Measurements from ENCODE around the gene ST3GAL3.

ST3GAL3 gene

DNA sequence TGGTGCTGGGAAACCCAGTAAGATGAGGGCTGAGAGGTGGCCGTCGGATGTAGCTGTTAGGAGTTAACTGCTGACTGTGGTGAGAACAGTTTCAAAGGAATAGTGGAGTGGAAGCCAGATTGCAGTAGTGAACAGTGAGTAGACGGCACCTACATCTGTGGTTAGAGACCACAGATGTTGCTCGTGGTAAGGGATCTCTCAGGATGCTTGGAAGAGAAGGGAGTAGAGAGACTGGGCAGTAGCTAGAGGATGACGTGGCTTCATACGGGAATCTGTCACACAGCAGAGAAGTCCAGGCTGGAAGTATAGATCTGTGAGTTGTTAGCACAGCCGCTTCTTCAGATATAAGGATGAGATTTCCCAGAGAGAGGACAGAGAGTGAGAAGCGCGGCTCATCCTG, 218.5 kb downstream of the ST3GAL3 start:
- DNase-seq = no peak

DNA sequence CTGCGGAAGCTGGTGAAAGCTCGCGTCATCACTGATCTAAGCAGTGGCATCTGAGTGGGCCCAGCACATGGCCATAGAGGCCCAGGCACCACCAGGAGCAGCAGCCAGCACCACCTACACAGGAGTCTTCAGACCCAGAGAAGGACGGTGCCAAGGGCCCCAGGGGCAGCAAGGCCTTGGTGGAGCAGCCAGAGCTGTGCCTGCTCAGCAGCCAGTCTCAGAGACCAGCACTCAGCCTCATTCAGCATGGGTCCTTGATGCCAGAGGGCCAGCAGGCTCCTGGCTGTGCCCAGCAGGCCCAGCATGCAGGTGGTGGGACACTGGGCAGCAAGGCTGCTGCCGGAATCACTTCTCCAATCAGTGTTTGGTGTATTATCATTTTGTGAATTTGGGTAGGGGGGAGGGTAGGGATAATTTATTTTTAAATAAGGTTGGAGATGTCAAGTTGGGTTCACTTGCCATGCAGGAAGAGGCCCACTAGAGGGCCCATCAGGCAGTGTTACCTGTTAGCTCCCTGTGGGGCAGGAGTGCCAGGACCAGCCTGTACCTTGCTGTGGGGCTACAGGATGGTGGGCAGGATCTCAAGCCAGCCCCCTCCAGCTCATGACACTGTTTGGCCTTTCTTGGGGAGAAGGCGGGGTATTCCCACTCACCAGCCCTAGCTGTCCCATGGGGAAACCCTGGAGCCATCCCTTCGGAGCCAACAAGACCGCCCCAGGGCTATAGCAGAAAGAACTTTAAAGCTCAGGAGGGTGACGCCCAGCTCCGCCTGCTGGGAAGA, 223.0 kb downstream of the ST3GAL3 start:
- no peak for DNase-seq

DNA sequence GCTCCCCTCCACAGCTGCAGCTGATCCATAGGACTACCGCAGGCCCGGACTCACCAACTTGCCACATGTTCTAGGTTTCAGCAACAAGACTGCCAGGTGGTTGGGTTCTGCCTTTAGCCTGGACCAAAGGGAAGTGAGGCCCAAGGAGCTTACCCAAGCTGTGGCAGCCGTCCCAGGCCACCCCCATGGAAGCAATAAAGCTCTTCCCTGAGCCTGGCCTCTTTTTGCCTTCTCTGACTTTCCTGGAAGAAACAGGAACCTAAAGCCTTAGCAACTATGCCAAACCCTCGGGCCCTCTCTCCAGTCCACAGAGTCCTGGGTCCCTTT, 223.6 kb downstream of the ST3GAL3 start:
- no peak for DNase-seq

DNA sequence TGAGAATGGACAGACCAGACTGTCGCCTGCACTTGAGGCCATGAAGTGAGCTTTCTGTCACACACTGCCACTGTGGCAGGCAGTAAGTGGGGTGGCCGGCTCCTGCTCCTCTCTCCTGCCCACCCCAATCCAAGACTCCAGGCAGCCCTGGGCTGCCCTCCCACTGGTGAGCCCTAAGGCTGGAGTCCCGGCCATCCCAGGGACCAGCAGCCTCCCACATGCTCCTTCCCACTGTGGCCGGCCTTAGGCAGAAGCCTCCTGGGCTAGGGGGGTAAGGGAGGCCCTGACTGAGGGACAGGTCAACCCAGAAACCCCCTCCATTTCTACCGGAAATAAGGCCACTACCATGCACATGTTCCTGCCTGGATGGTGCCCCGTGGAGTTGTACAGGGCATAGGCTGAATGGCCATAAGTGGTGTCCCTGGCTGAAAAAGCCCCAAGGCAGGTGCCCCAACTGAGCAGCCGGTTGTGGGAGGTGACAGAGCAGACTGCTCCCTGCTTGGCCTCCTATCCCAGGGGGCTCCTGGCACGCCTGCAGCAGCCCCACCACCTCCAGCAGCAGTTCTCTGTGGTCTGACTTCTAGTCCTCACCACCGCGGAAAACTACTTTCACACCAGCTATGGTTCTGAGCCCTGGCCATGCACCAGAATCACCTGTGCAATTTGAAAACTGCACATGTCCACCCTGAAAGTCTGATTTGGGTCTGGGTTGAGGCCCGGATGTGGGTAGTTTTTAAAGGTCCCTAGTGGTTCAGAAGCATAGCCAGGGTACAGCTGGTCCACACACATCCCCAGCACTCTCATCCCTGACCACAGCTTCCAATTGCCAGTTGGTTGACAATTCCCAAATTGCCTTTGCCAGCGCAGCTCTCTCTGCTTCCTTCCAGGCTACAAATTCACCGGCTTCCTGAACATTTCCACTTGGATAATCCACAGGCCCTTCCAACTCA, 224.7 kb downstream of the ST3GAL3 start:
- no peak for DNase-seq

DNA sequence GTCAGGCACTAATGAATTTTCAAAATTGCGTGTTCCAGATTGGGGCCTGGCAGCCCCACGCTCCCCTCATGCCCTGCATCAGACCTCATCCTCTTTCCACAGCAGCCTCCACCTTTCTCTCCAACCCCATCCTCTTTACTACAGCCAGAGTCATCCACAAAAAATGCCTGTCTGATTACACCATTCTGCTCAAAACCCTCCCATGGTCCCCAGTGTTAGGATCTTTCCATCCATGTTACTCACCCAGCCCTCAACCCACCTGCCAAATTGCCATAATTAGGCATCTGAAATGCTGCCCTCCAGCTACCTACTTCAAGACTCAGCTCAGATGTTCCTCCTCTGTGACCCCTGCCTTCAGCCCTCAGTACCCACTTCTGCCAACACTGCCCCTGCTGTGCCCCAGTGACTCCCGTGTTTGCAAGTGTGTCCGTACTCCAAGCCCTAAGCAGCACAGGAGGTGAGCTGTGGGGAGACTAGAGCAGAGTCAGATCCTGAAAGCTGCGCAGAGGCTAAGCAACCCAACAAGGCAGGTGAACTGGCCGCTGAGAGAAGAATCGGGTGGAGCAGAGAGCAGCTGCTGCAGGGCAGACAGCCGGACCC, 225.6 kb downstream of the ST3GAL3 start:
- DNase-seq = peak; percentile 71

DNA sequence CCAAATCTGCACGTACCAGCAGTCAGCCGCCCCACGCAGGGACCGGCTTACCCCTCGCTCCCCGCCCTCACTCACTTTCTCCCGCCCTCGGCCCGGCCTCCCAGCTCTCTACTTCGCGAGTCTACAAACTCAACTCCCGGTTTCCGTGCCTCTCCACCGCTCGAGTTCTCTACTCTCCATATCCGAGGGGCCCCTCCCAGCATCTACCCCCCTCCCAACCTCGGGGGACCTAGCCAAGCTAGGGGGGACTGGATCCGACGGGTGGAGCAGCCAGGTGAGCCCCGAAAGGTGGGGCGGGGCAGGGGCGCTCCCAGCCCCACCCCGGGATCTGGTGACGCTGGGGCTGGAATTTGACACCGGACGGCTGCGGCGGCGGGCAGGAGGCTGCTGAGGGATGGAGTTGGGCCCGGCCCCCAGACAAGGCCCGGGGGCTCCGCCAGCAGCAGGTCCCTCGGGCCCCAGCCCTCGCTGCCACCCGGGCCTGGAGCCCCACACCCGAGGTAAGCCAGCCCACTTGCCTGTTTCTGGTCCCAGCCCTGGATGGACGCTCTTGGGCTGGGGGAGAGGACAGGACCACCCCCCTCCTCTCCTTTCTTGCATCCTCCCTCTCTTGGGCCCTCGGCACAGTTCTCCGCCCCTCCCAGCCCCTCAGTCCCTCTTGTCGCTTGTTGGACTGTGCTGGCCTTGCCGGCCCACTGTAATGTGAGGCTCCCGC, 226.2 kb downstream of the ST3GAL3 start, which contains the start of gene ARTN:
ARTN (plus strand) TSS at position 416 of the 715 bp plus-strand sequence. CDS start 1,856 bp downstream, outside the sequence.
- peak; percentile 71 for DNase-seq

DNA sequence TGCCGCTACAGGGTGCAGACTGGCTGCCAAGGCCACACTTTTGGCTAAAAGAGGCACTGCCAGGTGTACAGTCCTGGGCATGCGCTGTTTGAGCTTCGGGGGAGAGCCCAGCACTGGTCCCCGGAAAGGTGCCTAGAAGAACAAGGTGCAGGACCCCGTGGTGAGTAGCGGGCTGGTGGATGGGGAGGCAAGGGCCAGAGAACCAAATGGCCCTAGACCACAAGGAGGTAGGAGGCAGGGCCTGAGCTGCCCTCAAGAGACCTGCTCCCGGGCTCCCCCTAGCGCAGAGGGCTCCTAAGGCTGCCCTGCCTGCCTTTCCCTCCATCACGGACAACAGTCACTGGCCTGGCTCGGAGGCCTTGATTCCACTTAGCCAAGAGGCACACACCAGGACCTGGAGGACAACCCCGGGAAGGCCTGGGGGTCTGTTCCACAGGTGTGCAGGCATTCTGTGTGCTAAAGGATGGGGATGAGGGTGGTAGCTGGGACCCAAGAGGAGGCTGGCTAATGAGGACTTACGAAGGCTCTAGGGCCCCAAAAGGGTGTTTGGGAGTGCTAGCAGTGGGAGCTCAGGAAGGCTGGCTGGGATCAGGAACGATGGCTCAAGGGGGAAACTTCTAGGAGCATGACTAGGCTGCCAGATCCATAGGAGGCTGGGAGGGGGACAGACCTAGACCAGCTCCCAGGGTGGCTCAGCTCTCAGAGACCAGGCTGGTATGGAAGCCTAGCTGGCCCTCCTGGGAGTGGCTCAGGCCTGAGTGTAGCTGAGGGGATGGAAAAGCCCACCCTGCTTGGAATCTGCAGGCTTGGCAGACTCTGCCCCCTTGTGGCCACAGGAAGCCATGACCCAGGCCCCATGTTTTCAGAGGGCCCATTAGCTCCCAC, 227.0 kb downstream of the ST3GAL3 start:
- peak; percentile 85 for DNase-seq

DNA sequence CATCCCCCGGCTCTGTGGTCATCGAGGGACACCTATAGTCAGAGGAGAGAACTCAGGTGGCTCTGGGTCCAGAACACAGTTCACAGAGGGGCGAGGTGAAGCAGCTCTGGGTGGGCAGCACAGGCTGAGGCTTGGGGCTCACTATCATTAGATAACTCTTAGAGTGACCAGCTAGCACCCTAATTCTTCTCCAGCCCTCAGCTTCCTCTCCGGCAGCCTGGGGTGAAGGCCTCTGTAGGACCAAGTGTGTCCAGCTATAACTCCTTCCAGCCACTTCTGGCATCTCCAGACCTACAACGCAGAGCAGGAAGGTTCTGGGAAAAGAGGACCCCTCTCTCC, 227.6 kb downstream of the ST3GAL3 start:
- no peak for DNase-seq

DNA sequence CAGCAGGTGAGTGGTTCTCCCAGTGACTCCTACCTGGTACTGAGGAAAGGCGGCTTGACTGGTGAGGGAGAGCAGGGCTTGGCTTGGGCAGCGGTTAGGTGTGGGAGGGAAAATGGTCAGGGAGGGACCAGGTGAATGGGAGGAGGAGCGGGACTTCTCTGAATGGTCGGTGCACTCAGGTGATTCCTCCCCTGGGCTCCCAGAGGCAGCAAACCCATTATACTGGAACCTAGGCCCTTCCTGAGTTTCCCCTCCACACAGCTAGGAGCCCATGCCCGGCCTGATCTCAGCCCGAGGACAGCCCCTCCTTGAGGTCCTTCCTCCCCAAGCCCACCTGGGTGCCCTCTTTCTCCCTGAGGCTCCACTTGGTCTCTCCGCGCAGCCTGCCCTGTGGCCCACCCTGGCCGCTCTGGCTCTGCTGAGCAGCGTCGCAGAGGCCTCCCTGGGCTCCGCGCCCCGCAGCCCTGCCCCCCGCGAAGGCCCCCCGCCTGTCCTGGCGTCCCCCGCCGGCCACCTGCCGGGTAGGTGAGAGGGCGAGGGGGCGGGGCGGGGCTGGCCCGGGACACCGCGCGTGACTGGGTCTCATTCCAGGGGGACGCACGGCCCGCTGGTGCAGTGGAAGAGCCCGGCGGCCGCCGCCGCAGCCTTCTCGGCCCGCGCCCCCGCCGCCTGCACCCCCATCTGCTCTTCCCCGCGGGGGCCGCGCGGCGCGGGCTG, 228.5 kb downstream of the ST3GAL3 start:
- peak; percentile 20 for DNase-seq

DNA sequence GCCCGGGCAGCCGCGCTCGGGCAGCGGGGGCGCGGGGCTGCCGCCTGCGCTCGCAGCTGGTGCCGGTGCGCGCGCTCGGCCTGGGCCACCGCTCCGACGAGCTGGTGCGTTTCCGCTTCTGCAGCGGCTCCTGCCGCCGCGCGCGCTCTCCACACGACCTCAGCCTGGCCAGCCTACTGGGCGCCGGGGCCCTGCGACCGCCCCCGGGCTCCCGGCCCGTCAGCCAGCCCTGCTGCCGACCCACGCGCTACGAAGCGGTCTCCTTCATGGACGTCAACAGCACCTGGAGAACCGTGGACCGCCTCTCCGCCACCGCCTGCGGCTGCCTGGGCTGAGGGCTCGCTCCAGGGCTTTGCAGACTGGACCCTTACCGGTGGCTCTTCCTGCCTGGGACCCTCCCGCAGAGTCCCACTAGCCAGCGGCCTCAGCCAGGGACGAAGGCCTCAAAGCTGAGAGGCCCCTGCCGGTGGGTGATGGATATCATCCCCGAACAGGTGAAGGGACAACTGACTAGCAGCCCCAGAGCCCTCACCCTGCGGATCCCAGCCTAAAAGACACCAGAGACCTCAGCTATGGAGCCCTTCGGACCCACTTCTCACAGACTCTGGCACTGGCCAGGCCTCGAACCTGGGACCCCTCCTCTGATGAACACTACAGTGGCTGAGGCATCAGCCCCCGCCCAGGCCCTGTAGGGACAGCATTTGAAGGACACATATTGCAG, 229.3 kb downstream of the ST3GAL3 start:
- peak; percentile 53 for DNase-seq

DNA sequence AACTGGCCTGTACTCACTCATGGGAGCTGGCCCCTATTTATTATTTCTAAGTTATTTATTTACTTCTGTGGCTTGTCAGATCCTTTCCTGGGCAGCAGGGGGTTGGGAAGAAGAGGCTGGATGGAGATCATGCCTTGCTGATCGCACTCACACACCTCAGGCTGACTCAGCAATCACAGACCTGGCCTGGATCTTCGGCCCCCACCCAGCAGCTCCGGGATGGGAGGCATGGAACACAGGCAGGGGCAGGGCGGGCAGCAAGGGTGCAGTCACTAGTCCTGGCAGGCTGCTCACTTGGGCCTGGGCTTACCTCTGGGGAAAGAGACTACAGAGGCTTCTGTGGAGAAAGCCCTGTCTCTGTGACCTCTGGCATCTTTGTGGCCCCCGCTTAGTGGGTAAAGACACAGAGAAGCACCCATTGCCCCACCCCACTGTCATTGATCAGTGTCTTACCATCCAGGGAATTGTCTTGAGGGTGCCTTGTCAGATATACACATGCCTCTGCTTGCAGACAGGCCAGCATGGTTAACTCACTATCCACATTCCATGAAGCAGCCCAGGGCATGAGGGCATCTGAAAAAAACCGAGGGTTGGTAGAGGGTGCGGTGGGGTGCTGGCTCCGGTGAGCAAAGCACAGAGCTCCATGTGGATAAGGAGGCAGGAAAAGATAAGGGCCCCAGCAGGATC, 230.0 kb downstream of the ST3GAL3 start:
- no peak for DNase-seq

DNA sequence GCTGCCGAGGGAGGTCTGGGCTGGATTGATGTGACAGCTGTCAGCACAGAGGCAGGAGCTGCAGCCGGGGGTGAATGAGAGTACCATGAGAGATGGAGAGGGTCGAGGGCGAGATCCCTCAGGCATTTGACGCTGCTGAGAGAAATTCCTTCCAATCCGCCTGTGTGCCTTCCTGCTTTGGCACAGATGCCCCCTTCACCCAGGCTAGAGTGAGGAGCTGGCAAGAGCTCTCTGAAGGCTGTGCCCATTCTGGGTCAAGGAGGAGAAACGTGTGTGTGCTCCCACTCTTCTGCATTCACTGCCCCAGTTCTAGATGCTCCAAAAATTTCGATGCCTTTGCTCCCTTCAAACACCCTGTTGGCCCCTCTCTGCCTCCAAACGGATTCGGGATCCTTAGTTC, 231.0 kb downstream of the ST3GAL3 start:
- DNase-seq = no peak

DNA sequence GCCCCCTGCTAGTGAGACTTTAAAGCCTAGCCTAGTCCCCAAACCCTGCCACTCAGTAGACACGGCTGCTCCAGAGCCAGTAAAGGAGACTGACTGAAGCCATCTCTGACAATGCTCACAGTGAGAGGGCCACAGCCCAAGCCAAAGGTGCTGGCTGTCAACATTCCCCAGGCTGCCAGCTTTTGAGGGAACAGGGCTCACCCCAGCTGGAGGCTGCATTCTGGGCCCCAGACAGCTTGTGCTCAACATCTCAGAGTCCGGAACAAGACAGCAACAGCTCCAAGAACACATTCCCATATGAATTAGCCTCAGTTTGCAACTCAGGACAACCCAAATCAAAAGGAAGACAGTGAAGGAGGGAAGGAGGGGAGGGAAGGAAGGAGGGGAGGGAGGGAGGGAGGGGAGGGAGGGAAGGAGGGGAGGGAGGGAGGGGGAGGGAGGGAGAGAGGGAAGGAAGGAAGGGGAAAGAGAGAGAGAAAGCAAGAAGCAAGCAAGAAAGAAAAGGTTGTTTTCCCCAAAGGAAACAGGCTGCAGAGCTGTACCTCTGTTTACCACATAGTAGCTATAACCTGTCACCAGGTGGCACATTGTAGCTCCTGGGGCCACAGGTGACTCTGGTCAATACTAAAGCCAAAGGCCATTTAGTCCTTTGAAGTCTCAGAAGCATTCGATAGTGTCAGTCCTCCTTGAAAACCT, 231.7 kb downstream of the ST3GAL3 start:
- no peak for DNase-seq

DNA sequence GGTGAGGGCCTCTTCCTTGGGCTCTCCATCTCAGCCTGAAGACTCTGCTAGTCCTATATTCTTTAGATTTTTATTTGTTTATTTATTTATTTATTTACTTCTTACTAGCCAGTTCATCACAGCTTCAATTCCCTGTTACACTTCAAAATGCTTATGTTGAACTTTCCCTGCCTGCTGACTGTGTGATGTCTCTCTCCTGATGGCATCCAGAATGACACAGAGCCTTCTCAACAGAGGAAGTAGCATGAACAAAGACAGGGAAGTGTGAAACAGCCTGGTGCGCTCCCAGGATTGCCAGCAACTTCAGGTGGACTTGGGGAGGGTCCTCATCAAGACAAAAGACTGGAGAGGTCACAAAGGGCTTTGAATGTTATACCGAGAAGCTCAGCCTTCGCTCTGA, 235.1 kb downstream of the ST3GAL3 start:
- no peak for DNase-seq

DNA sequence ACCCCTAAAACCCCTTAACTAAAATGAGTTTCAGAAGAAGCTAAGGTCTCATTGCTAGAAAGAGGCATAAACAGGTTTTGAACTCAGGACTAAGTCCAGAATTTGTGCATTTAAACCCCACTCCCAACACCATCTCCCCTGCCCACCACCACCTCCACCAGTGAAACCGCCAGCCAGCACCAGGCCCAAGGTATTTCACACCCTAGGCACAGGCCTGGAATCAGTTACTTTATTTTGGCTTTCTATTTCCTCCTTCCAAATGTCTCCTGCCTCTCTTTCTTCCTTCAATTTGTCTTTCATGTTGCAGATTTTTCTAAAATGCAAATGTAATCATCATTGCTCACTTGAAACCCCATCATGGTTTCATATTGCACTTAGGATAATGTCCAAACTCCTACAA, 237.5 kb downstream of the ST3GAL3 start:
- DNase-seq = no peak

DNA sequence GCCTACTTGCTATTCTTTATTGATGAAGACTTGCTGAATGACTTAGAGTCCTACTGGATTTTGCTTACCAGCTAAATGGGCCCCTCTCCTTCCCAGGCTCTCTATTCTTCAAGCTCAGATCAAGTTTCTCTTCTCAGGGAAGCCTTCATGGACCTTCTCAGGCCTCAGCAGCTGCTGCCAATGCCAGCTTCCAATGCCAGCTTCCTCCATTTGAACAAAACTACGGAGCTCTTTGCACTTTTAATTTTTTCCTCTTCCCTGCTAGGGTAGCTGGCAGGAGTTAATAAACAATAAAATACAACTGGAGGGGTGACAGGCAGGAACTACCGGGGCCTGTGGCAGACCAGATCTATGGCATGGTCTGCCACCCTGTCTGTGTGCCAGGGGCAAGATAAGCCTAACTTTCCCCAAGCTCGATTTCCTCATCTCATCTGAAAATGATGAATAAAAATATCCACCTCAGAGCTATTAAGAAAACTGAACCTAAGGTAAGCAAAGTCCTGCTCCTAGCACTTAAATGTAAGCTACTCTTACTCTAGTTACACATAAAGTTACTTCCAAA, 238.4 kb downstream of the ST3GAL3 start:
- DNase-seq = no peak

DNA sequence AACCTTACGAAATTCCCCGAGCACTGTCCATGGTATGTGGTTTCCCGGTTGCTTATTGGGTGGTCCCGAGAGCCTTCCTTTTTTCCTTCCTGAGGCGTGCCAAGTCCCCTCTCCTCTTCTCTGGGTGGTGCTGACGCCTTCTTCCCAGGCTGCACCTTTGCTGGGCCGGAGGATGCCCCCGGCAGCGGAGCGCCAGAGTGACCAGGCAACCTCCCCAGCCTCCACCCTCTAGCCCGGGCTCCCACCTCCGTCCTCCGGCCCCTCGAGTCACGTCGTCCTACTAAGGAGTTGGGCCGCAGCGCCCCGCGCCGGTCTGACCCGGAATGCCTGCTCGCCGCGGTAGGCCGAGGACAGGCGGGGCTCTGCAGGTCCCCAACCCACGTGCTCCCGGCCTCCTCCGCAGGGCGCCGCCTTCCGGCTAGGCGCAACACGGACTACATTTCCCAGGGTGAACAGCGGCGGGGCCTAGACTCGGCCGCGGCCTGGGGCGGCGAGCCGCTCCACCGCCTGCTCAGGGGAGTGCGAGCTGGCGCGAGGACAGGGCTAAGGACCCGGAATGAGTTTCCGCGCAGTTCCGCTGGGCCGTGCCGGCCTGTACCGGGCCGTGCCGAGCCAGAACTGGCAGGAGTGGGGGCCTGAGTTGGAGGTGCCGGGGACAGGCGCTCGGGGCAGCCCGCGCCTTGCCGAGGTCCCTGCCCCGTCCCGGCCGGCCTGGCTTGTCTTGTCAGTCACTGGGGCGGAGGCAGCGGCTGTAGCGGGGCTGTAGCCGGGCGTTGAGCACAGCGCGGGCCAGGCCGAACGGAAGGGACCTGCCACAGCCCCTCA, 239.1 kb downstream of the ST3GAL3 start, which contains the start of gene IPO13:
IPO13 (plus strand) TSS at position 715 of the 825 bp plus-strand sequence. CDS start 651 bp downstream, outside the sequence.
- DNase-seq = peak; percentile 97
